DOHH2 (cell line): ENCODE measurements around the gene GPR153.

Experiments
- H3F3A ChIP-seq: fragments of 200-600 bp; sonication (generic), shearing (Covaris generic); 2 replicates; pipeline ENCODE4 v1.6.0; 2016; ENCODE audit warnings: antibody characterized with exemption, mild to moderate bottlenecking; ENCODE audit not compliant: control insufficient read depth, insufficient read depth
- H3K27ac ChIP-seq: fragments of 200-600 bp; sonication (generic); 2 replicates; pipeline ENCODE4 v1.5.1; 2014; ENCODE audit warnings: low read depth, mild to moderate bottlenecking, low read length, moderate library complexity
- H3K27me3 ChIP-seq: fragments of 200-600 bp; sonication (generic); 2 replicates; pipeline ENCODE4 v1.6.1; 2014; ENCODE audit warnings: mild to moderate bottlenecking, low read length, mixed read lengths; ENCODE audit not compliant: control insufficient read depth
- H3K36me3 ChIP-seq: fragments of 200-600 bp; sonication (generic); 2 replicates; pipeline ENCODE4 v1.6.1; 2014; ENCODE audit warnings: mild to moderate bottlenecking, low read length, moderate library complexity, mixed read lengths; ENCODE audit not compliant: control insufficient read depth
- H3K4me1 ChIP-seq: fragments of 200-600 bp; sonication (generic); 2 replicates; pipeline ENCODE4 v1.6.1; 2014; ENCODE audit warnings: mild to moderate bottlenecking, low read length, mixed read lengths; ENCODE audit not compliant: control insufficient read depth
- H3K4me2 ChIP-seq: fragments of 200-600 bp; sonication (generic); 2 replicates; pipeline ENCODE4 v1.6.0; 2014; ENCODE audit warnings: mild to moderate bottlenecking, low read length, moderate library complexity
- H3K4me3 ChIP-seq: fragments of 200-600 bp; sonication (generic); 2 replicates; pipeline ENCODE4 v1.5.1; 2014; ENCODE audit warnings: mild to moderate bottlenecking, low read length, mixed read lengths
- H3K79me2 ChIP-seq: fragments of 200-600 bp; sonication (generic); 2 replicates; pipeline ENCODE4 v1.6.1; 2014; ENCODE audit warnings: mild to moderate bottlenecking, low read length, mixed read lengths; ENCODE audit not compliant: control insufficient read depth
- H3K9me2 ChIP-seq: fragments of 200-600 bp; sonication (generic); replicated peaks from 2 replicates; pipeline ENCODE4 v1.6.1; 2014; ENCODE audit warnings: mild to moderate bottlenecking, low read length, mixed read lengths; ENCODE audit not compliant: control insufficient read depth
- H3K9me3 ChIP-seq: fragments of 200-600 bp; sonication (generic); 2 replicates; pipeline ENCODE4 v1.6.1; 2014; ENCODE audit warnings: antibody characterized with exemption, low read length, mixed read lengths; ENCODE audit not compliant: control insufficient read depth, insufficient read depth
- H4K20me1 ChIP-seq: fragments of 200-600 bp; sonication (generic); 2 replicates; pipeline ENCODE4 v1.6.0; 2014; ENCODE audit warnings: low read depth, mild to moderate bottlenecking, antibody characterized with exemption, low read length, moderate library complexity; ENCODE audit not compliant: control insufficient read depth, insufficient read depth
- EZH2phosphoT487 ChIP-seq: fragments of 200-600 bp; sonication (generic); IDR thresholded peaks from 2 replicates; pipeline ENCODE4 v1.6.1; 2017; ENCODE audit warnings: borderline replicate concordance, mild to moderate bottlenecking, antibody characterized with exemption, low read length, moderate library complexity, mixed read lengths
- TF ChIP-seq, protein P1 (sequence below): fragments of 200-600 bp; sonication (generic); IDR thresholded peaks from one replicate; pipeline ENCODE4 v1.5.1; 2014; ENCODE audit warnings: antibody characterized with exemption, mild to moderate bottlenecking, low read depth, low read length; ENCODE audit not compliant: poor library complexity, severe bottlenecking

The GPR153 gene

DNA sequence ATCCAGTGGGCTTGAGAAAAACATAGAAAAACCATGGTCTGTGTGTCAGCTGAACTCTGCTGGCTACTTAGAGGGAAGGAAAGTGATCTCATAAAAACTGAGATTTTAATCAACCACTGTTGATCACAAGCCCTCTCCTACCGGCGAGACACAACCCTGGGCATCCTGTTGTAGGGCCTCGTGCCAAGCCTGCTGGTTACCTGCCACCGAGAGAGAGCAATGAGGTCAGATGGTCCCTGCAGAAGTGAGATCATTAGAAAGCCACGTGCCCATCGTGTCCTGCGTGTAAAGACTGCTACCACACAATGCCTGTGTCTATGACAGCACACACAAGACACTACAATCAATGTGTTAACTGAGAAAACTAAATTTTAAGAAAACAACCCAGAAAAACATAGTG is 41.7 kb upstream of the GPR153 start:
- no peaks in the 10 kb centered on the region for H3K4me1 ChIP-seq
- H3K79me2 ChIP-seq, result no peaks in the 10 kb centered on the region
- H3K36me3 ChIP-seq, result no peaks in the 10 kb centered on the region
- no peak overlapping the region for H3K4me2 ChIP-seq
- H3F3A ChIP-seq, result no peaks in the 10 kb centered on the region
- no peaks in the 10 kb centered on the region for H3K9me2 ChIP-seq
- TF ChIP-seq, protein P1, sequence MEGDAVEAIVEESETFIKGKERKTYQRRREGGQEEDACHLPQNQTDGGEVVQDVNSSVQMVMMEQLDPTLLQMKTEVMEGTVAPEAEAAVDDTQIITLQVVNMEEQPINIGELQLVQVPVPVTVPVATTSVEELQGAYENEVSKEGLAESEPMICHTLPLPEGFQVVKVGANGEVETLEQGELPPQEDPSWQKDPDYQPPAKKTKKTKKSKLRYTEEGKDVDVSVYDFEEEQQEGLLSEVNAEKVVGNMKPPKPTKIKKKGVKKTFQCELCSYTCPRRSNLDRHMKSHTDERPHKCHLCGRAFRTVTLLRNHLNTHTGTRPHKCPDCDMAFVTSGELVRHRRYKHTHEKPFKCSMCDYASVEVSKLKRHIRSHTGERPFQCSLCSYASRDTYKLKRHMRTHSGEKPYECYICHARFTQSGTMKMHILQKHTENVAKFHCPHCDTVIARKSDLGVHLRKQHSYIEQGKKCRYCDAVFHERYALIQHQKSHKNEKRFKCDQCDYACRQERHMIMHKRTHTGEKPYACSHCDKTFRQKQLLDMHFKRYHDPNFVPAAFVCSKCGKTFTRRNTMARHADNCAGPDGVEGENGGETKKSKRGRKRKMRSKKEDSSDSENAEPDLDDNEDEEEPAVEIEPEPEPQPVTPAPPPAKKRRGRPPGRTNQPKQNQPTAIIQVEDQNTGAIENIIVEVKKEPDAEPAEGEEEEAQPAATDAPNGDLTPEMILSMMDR, result no peak
- TF ChIP-seq EZH2phosphoT487, result no peak
- H4K20me1 ChIP-seq, result no peaks in the 10 kb centered on the region
- no peak overlapping the region for H3K27ac ChIP-seq
- no peaks in the 10 kb centered on the region for H3K9me3 ChIP-seq
- no peaks in the 10 kb centered on the region for H3K27me3 ChIP-seq
- H3K4me3 ChIP-seq, result no peak overlapping the region

DNA sequence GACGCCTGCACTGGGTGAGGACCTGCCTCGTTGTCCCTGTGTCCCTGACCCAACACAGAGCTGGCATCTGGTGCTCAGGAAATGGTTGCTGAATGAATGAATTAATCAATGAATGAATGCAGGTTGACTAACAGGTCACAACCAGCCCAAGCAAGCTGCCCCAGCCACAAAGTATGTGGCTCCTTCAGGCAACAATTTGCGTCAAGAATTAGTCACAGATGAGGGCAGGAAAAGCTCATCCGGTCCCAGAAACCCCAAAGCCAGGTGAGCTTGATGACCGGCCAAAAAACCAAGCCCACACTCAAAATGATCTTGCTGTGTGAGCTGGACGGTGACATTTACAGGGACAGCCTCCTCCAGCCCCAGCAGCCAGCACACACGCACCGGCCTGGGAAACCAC is 40.6 kb upstream of the GPR153 start:
- Histone ChIP-seq H3K79me2 (no peaks in the 10 kb centered on the region), H3K27ac (no peak overlapping the region), H3K4me2 (no peak overlapping the region), H4K20me1 (no peaks in the 10 kb centered on the region), H3K4me3 (no peak overlapping the region), H3K9me3 (no peaks in the 10 kb centered on the region), H3F3A (no peaks in the 10 kb centered on the region), H3K4me1 (no peaks in the 10 kb centered on the region), H3K27me3 (no peaks in the 10 kb centered on the region), H3K9me2 (no peaks in the 10 kb centered on the region), H3K36me3 (no peaks in the 10 kb centered on the region)
- no peak for TF ChIP-seq EZH2phosphoT487
- TF ChIP-seq, protein P1, result no peak

DNA sequence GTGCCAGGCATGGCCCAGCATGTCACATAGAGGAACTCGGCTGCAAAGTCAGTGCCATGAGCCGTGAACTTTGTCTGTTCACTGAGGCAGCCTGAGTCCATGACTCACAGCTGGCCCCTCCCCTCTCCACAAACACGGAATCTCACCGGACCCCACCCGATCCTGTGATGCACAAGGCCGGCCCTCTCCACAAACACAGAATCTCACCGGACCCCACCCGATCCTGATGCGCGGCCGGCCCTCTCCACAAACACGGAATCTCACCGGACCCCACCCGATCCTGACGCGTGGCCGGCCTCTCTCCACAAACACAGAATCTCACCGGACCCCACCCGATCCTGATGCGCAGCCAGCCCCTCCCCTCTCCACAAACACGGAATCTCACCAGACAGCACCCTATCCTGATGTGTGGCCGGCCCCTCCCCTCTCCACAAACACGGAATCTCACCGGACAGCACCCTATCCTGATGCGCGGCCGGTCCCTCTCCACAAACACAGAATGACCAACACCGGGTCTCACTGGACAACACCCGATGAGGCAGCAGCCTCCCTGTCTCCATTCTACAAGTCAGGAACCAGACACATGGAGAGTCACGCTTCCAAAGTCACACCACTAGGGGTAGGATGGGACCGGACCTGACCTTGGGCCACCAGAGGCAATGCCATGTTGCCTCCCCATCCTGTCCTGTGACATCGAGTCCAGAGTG is 39.6 kb upstream of the GPR153 start:
- Histone ChIP-seq H3K4me3 (no peak overlapping the region), H3K4me2 (no peak overlapping the region), H3K9me2 (no peaks in the 10 kb centered on the region), H3F3A (no peaks in the 10 kb centered on the region), H3K36me3 (no peaks in the 10 kb centered on the region), H3K27me3 (no peaks in the 10 kb centered on the region), H3K27ac (no peak overlapping the region), H4K20me1 (no peaks in the 10 kb centered on the region), H3K9me3 (no peaks in the 10 kb centered on the region), H3K4me1 (no peaks in the 10 kb centered on the region), H3K79me2 (no peaks in the 10 kb centered on the region)
- TF ChIP-seq, protein P1, result no peak
- no peak for TF ChIP-seq EZH2phosphoT487
